Measurements from ENCODE around the gene CEP68.
"Not testable (repeated sequence)": the region's sequence is repeated elsewhere in the genome, so short reads cannot be mapped to it uniquely, and the experiment has no call there.

CEP68 gene

DNA sequence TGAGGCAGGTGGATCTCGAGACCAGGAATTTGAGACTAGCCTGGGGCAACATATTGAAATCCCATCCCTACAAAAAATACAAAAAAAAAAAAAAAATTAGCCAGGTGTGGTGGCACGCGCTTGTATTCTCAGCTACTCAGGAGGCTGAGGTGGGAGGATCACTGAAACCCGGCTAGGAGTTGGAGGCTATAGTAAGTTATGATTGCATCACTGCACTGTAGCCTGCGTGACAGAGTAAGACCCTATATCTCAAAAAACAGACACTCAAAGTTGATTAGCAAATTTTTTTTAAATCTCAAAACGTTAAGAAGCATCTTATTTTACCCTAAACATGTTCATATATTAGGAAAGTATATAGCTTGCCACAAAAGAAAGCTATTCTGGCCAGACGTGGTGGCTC is 66.1 kb downstream of the CEP68 start:
- in situ Hi-C loops (cut with MboI; ENCODE audit: low sequenced_read_pairs) = no loop called here

GRCh38 chr2:65125457-65125856 is 69.2 kb downstream of the CEP68 start:
- in situ Hi-C loops (cut with MboI; ENCODE audit: low sequenced_read_pairs) = not testable (repeated sequence)

- in situ Hi-C loops (cut with MboI; ENCODE audit: low sequenced_read_pairs) = no loop called here
Observed at GRCh38 chr2:65128297-65129190, 72.3 kb downstream of the CEP68 start.

DNA sequence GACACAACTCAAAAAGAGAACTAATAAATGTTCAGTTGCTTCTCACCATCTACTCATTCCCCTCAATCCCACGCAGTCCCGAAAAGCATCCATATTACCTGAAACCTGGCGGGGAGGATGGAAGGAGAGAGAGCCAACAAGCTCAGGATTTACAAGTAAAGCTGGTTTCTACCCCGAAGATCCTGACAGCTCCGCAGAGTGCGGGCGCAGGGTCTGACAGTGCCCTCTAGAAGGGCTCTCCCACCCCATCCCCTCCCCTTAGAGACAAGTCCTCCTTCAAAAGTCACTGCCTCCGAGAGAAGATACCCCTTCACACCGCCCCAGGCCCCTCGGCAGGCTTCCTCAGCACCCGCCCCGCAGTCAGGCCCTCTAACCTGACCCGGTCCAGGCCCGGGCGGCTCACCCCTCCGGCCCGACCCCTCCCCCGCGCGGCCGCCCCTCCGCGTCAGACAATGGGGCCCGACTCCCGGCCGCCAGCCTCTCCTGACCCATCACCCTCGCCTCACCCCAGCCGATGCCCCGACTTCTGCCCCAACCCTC is 73.1 kb downstream of the CEP68 start:
- in situ Hi-C loops (cut with MboI; ENCODE audit: low sequenced_read_pairs) = no loop called here

GRCh38 chr2:65129826-65130663 is 73.8 kb downstream of the CEP68 start, which contains the start of gene RAB1A:
TSS of gene RAB1A (minus strand) at chr2:65130106. CDS start at chr2:65129915, 191 bp downstream.
- in situ Hi-C loops (cut with MboI; ENCODE audit: low sequenced_read_pairs) = no loop called here

GRCh38 chr2:65130664-65131175 is 74.5 kb downstream of the CEP68 start:
- in situ Hi-C loops (cut with MboI; ENCODE audit: low sequenced_read_pairs) = no loop called here

- in situ Hi-C loops (cut with MboI; ENCODE audit: low sequenced_read_pairs) = not testable (repeated sequence)
Observed at GRCh38 chr2:65132930-65133329, 76.7 kb downstream of the CEP68 start.

- in situ Hi-C loops (cut with MboI; ENCODE audit: low sequenced_read_pairs) = no loop called here
Observed at GRCh38 chr2:65133626-65134025, 77.4 kb downstream of the CEP68 start.

DNA sequence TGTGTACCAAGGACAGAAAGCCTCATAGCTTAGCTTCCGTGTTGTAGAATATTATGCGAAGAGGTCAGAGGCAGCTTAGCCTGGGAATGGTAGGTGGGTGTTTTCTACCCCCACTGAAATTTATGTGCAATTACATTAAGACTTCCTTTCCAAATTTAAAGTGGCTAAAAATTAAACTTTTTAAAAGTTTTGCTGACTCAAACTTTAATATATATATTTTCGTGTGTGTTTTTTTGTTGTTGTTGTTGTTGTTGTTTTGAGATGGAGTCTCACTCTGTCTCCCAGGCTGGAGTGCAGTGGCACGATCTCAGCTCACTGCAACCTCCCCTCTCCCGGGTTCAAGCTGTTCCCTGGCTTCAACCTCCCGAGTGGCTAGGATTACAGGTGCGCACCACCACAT is 77.9 kb downstream of the CEP68 start:
- in situ Hi-C loops (cut with MboI; ENCODE audit: low sequenced_read_pairs) = no loop called here

- in situ Hi-C loops (cut with MboI; ENCODE audit: low sequenced_read_pairs) = no loop called here
Observed at GRCh38 chr2:65136253-65136652, 80.0 kb downstream of the CEP68 start.

Measured in hTERT RPE-1 (cell line).